BLaER1 treated with 17β-estradiol and CSF1 and Interleukin-3, amounts not matched to agents 10 nM and 100 nM (cell line): Measurements from ENCODE around the gene AHNAK.
A peak's percentile ranks its signal among the peaks of the same experiment; 100 is the strongest.

ENCODE experiments used
- H3K27ac ChIP-seq, 11 experiments: shearing (Covaris generic); formaldehyde crosslinking; 2 replicates each; pipeline ENCODE4 v1.8.1; 2022
- H3K27me3 ChIP-seq, 11 experiments: shearing (Covaris generic); formaldehyde crosslinking; 2 replicates each; pipeline ENCODE4 v1.8.1; 2022
- H3K36me3 ChIP-seq, 11 experiments: shearing (Covaris generic); formaldehyde crosslinking; 2 replicates each; pipeline ENCODE4 v1.8.1; 2022
- H3K4me1 ChIP-seq, 10 experiments: shearing (Covaris generic); formaldehyde crosslinking; 2 replicates each; pipeline ENCODE4 v1.8.1; 2022
- H3K4me2 ChIP-seq, 11 experiments: shearing (Covaris generic); formaldehyde crosslinking; 2 replicates each; pipeline ENCODE4 v1.8.1; 2022
- H3K4me3 ChIP-seq, 10 experiments: shearing (Covaris generic); formaldehyde crosslinking; 2 replicates each; pipeline ENCODE4 v1.8.1; 2022
- H3K9ac ChIP-seq, 11 experiments: shearing (Covaris generic); formaldehyde crosslinking; 2 replicates each; pipeline ENCODE4 v1.8.1; 2022
- H3K9me3 ChIP-seq, 11 experiments: shearing (Covaris generic); formaldehyde crosslinking; replicated peaks in 1 of 11; 2 replicates each; pipeline ENCODE4 v1.8.1; 2022
- H4K20me1 ChIP-seq, 11 experiments: shearing (Covaris generic); formaldehyde crosslinking; 2 replicates each; pipeline ENCODE4 v1.8.1; 2022
- Cebpa-rat ChIP-seq, 11 experiments: shearing (Covaris generic); IDR thresholded peaks; 2 replicates each; pipeline ENCODE4 v1.8.1; 2022

AHNAK gene

GRCh38 chr11:62492586-62492985, 54.0 kb downstream of the AHNAK start:
- Histone ChIP-seq H3K9ac (no peak overlapping the region), H3K27me3 (no peaks in the 10 kb centered on the region), H3K4me1 (peaks cover 5 to 33% (median 16%) of the 10 kb centered on the region in 10 experiments; a peak in 16 of 20 replicates), H3K4me2 (no peak overlapping the region), H4K20me1 (no peaks in the 10 kb centered on the region), H3K36me3 (no peaks in the 10 kb centered on the region), H3K27ac (no peak overlapping the region), H3K4me3 (no peak overlapping the region), H3K9me3 (no peaks in the 10 kb centered on the region)
- no peak for TF ChIP-seq Cebpa-rat (IDR thresholded peaks at IDR 0.05)

GRCh38 chr11:62491571-62492329, 54.9 kb downstream of the AHNAK start:
- no peaks in the 10 kb centered on the region for H3K9me3 ChIP-seq
- no peak overlapping the region for H3K9ac ChIP-seq
- H3K27ac ChIP-seq: no peak overlapping the region
- no peak overlapping the region for H3K4me3 ChIP-seq
- TF ChIP-seq Cebpa-rat (IDR thresholded peaks at IDR 0.05): no peak
- H3K27me3 ChIP-seq: no peaks in the 10 kb centered on the region
- H3K4me2 ChIP-seq: no peak overlapping the region
- H3K4me1 ChIP-seq: peaks cover 0 to 24% (median 8%) of the 10 kb centered on the region in 10 experiments; a peak in 14 of 20 replicates
- H4K20me1 ChIP-seq: no peaks in the 10 kb centered on the region
- H3K36me3 ChIP-seq: no peaks in the 10 kb centered on the region

- Histone ChIP-seq H3K27ac (no peak overlapping the region), H3K36me3 (no peaks in the 10 kb centered on the region), H3K4me3 (no peak overlapping the region), H3K4me1 (peaks cover 0 to 7% (median 0%) of the 10 kb centered on the region in 10 experiments; a peak in 3 of 20 replicates), H4K20me1 (no peaks in the 10 kb centered on the region), H3K9ac (no peak overlapping the region), H3K27me3 (no peaks in the 10 kb centered on the region), H3K9me3 (no peaks in the 10 kb centered on the region), H3K4me2 (no peak overlapping the region)
- TF ChIP-seq Cebpa-rat (IDR thresholded peaks at IDR 0.05): no peak
Observed at GRCh38 chr11:62489204-62489603, 57.4 kb downstream of the AHNAK start.

- no peak overlapping the region for H3K27ac ChIP-seq
- no peaks in the 10 kb centered on the region for H3K27me3 ChIP-seq
- no peak overlapping the region for H3K4me3 ChIP-seq
- no peaks in the 10 kb centered on the region for H4K20me1 ChIP-seq
- H3K4me1 ChIP-seq: peaks cover 0 to 7% (median 0%) of the 10 kb centered on the region in 10 experiments; a peak in 3 of 20 replicates
- H3K4me2 ChIP-seq: peak overlapping the region in 3 of 11 experiments; percentile 22 to 39 (median 24); a peak in 3 of 22 replicates
- no peaks in the 10 kb centered on the region for H3K9me3 ChIP-seq
- TF ChIP-seq Cebpa-rat (IDR thresholded peaks at IDR 0.05): no peak
- H3K9ac ChIP-seq: peak overlapping the region in 1 of 11 experiments; percentile 1; a peak in 1 of 22 replicates
- H3K36me3 ChIP-seq: no peaks in the 10 kb centered on the region
Observed at GRCh38 chr11:62487738-62488551, 58.7 kb downstream of the AHNAK start.

- Histone ChIP-seq H4K20me1 (no peaks in the 10 kb centered on the region), H3K9ac (no peak overlapping the region), H3K4me1 (peaks cover 0 to 7% (median 0%) of the 10 kb centered on the region in 10 experiments; a peak in 3 of 20 replicates), H3K27me3 (no peaks in the 10 kb centered on the region), H3K4me3 (no peak overlapping the region), H3K4me2 (peak overlapping the region in 3 of 11 experiments; percentile 22 to 39 (median 24); a peak in 1 of 22 replicates), H3K9me3 (no peaks in the 10 kb centered on the region), H3K27ac (no peak overlapping the region), H3K36me3 (no peaks in the 10 kb centered on the region)
- no peak for TF ChIP-seq Cebpa-rat (IDR thresholded peaks at IDR 0.05)
Observed at GRCh38 chr11:62487136-62487535, 59.5 kb downstream of the AHNAK start.

- no peaks in the 10 kb centered on the region for H3K36me3 ChIP-seq
- H3K4me2 ChIP-seq: no peak overlapping the region
- no peak overlapping the region for H3K9ac ChIP-seq
- H3K27me3 ChIP-seq: no peaks in the 10 kb centered on the region
- H3K9me3 ChIP-seq: no peaks in the 10 kb centered on the region
- TF ChIP-seq Cebpa-rat (IDR thresholded peaks at IDR 0.05): no peak
- H3K27ac ChIP-seq: no peak overlapping the region
- no peaks in the 10 kb centered on the region for H4K20me1 ChIP-seq
- H3K4me3 ChIP-seq: no peak overlapping the region
- peaks cover 0 to 7% (median 0%) of the 10 kb centered on the region in 10 experiments; a peak in 3 of 20 replicates for H3K4me1 ChIP-seq
Observed at GRCh38 chr11:62484352-62484751, 62.3 kb downstream of the AHNAK start.

- Histone ChIP-seq H3K9me3 (no peaks in the 10 kb centered on the region), H3K36me3 (no peaks in the 10 kb centered on the region), H3K4me3 (no peak overlapping the region), H3K27ac (no peak overlapping the region), H3K4me2 (no peak overlapping the region; a peak in 1 of 22 replicates), H4K20me1 (no peaks in the 10 kb centered on the region), H3K27me3 (no peaks in the 10 kb centered on the region), H3K9ac (no peak overlapping the region), H3K4me1 (peaks cover 0 to 2% (median 0%) of the 10 kb centered on the region in 10 experiments; a peak in 3 of 20 replicates)
- TF ChIP-seq Cebpa-rat (IDR thresholded peaks at IDR 0.05): no peak
Observed at GRCh38 chr11:62482753-62483152, 63.9 kb downstream of the AHNAK start.

GRCh38 chr11:62479631-62480201, 66.9 kb downstream of the AHNAK start:
- no peaks in the 10 kb centered on the region for H3K36me3 ChIP-seq

GRCh38 chr11:62477927-62478326, 68.7 kb downstream of the AHNAK start:
- H3K4me1 ChIP-seq: peaks cover 0 to under 1% (median 0%) of the 10 kb centered on the region in 10 experiments; a peak in 3 of 20 replicates
- H4K20me1 ChIP-seq: no peaks in the 10 kb centered on the region
- no peaks in the 10 kb centered on the region for H3K27me3 ChIP-seq
- no peak overlapping the region for H3K4me2 ChIP-seq
- H3K4me3 ChIP-seq: no peak overlapping the region
- no peak overlapping the region for H3K27ac ChIP-seq
- no peak overlapping the region for H3K9ac ChIP-seq
- no peaks in the 10 kb centered on the region for H3K36me3 ChIP-seq
- TF ChIP-seq Cebpa-rat (IDR thresholded peaks at IDR 0.05): no peak
- no peaks in the 10 kb centered on the region for H3K9me3 ChIP-seq

More at GRCh38 chr11:62479631-62480201, 66.9 kb downstream of the AHNAK start:
- no peak overlapping the region for H3K27ac ChIP-seq
- no peaks in the 10 kb centered on the region for H4K20me1 ChIP-seq
- H3K4me1 ChIP-seq: no peaks in the 10 kb centered on the region
- H3K4me2 ChIP-seq: no peak overlapping the region
- H3K9ac ChIP-seq: no peak overlapping the region
- no peak overlapping the region for H3K4me3 ChIP-seq
- TF ChIP-seq Cebpa-rat (IDR thresholded peaks at IDR 0.05): no peak
- no peaks in the 10 kb centered on the region for H3K27me3 ChIP-seq
- no peaks in the 10 kb centered on the region for H3K9me3 ChIP-seq
